ENCODE data around the gene TSN. TPM values are rescaled to one million over a fixed set of nuclear protein-coding genes. Genes with fewer than 3 reads are reported as not detected.

Gene TSN
- total RNA-seq, 2 donors from 2014 or later: 40.3 to 44.0 TPM

DNA sequence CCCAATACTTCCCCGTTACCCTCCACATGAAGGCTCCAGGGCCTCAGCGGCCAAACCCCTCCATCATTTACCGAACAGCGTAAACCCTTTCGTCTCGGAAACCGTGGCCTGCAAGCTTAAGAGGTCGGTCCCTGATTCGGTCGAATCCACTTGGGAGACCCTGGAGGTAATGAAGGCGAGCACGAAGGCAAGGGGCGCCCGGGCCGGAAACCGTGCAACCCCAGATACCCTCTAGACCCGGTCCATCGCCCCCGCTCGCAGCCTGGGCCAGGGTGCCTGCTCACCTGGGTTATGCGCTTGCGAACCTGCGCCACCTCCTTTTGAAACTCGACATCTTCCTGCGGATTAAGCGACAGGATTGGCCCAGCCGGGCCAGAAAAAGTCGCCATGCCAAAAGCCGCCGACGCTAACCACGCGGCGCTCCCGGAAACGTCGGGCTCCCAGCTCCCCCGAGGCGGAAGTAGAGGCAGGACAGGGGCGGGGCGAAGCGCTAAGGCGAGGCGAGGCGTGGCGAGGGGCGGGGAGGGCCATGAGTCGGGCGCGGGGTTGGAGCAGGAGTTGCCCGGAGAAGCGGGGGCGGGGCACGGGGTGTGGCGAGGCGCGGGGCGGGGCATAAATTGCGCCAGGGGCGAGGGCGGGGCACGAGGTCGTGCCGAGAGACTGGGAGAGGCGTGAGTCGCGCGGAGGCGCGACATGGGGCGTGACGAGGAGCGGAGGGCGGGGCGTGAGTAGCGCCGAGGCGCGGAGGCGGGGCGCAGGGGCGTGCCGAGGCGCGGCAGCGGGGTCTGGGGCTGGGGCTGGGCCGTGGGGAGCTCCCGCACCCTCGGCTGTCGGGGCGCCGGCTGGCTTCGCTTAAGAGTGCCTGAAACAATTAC, 18.8 kb upstream of the TSN start, which contains the start of gene NIFK:
TSS of gene NIFK (minus strand) at position 414 of the 875 bp plus-strand sequence. CDS start at position 389, 25 bp downstream.
- DNase-seq: peak; percentile 99 to 100
- ATAC-seq: peak; percentile 93
- intact Hi-C loops (cut with DNase I, micrococcal nuclease): no loop called here

DNA sequence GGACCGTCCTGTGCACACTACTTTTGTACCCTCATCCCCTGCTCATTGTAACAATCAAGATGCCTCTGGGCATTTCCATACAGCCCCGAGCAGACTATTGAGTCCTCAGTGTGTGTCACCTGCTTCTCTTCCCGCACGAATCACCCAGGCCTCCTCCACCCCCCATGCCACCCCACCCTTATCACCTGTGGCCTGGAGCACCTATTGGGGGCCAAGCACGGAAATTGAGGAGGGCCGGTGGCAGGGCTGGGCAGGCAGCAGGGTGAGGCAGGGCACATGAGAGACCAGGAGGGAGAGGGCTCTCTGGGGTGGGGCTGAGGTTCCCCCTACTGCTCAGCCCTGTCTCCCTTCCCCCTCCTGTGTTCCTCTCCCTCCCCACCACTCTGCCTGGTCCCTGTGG, 14.5 kb upstream of the TSN start:
- no peak for DNase-seq
- intact Hi-C loops (cut with DNase I, micrococcal nuclease): no loop called here
- ATAC-seq: no peak

DNA sequence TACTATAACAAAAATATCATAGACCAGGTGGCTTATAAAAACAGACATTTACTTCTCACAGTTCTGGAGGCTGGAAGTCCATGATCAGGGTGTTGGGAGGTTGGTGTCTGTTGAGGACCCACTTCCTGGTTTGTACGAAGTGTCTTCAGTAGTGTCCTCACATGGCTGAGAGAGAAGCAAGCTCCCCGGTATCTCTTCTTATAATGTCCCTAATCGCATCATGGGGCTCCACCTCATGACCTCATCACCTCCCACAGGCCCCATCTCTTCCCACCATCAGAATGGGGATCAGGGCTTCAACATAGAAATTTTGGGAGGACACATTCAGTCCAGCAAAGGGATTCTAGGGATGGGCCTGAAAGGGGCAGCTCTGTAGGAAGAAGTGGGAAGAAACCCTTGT, 14.0 kb upstream of the TSN start:
- intact Hi-C loops (cut with DNase I, micrococcal nuclease): no loop called here
- DNase-seq (no peak), ATAC-seq (no peak)

DNA sequence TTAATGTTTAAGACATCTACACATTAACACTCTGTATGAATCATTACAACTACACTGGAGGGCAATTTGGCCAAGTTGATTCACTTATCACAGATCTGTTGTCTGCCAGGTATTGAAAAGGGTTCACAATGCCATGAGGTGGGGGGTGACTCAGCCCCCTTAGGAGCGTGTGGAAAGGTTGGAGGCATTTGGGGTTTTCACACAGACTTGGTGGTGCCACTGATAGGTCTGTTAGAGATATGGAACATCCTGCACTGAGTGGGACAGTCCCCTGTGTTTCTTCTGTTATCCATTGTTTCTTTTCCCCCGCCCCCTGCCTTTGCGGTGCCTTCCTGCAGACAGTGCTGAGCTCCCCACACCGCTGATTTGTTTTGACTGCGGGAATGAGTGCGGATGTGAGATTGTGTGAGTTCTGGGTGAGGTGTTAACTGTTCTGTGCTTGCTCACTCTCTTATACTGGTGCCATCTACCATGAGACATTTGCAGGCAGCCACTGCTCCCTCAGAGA, 9.3 kb upstream of the TSN start:
- DNase-seq (no peak), ATAC-seq (no peak)
- intact Hi-C loops (cut with DNase I, micrococcal nuclease): no loop called here

DNA sequence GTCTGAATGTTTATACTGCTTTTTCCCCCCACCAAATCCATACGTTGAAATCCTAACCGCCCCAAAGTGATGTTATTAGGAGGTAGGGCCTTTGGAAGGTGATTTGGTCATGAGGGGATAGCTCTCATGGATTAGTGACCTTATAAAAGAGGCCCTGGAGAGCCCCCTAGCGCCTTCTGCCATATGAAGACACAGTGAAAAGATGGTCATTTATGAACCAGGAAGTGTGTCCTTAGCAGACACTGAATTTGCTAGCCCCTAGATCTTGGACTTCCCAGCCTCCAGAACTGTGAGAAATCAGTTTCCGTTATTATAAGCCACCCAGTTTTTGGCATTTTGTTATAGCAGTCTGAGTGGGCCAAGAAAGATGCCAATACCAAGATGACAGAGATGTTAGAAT, 7.2 kb upstream of the TSN start:
- DNase-seq (no peak), ATAC-seq (no peak)
- intact Hi-C loops (cut with DNase I, micrococcal nuclease): no loop called here

DNA sequence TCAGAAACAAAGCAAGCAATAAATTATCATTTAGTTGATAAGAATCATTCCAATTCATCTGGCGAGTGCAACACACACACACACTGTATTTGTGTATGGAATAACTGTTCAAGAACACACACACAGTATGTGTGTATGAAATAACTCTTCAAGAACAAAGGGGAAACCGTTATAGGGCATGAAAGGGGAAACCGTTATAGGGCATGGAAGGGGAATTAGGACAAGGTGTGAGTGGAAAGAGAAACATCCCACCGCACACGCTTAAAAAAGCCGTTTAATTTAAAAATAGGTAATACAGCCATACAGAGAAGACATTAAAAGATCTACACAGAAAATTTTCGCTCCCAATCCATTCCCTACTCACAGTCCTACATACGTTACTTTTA, 607 bp upstream of the TSN start:
- intact Hi-C loops (cut with DNase I, micrococcal nuclease): no loop called here
- no peak for ATAC-seq
- DNase-seq: no peak

DNA sequence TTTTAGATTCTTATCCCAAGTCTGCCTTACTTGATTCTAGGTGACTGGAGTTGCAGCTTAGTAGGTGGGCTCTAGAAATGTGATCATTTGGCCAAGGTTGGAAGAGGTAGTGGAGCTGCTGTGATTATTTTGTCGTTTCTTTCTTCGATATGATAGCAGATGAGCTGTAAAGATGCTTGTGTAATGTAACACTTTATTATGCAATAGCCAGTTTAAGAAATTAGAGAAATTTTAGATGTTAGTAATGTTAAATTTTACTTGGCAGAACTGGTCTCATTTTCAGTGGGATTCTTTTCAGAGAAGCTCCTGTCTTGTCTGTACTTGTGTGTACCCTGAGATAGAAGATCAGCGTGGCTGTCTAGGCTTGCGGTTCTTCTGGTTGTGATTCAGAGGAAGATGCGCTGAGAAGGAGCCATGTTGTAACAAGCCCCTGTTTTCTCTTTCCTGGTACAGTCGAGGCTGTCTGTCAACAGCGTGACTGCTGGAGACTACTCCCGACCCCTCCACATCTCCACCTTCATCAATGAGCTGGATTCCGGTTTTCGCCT, 9.3 kb downstream of the TSN start:
- ATAC-seq: no peak
- DNase-seq: no peak
- intact Hi-C loops (cut with DNase I, micrococcal nuclease): no loop called here

DNA sequence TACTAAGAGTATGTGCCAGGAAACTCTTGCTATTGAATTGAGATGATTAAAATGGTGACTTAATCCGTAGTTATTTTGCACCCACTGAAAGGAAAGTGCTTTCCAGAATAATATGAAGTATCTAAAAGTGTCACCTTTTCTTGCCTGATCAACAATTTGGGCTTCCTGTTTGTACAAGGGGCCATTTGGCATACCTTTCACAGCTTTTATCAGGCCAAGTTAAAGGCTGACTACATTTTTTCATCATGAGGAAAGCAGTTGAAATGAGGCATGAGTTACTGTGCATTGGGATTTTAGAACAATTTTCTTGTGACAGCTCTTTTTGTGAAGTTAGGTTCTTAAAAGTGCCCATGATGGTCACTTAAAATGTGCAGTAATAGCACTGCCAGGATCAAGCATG, 11.2 kb downstream of the TSN start:
- ATAC-seq: no peak
- intact Hi-C loops (cut with DNase I, micrococcal nuclease): no loop called here
- DNase-seq: no peak

DNA sequence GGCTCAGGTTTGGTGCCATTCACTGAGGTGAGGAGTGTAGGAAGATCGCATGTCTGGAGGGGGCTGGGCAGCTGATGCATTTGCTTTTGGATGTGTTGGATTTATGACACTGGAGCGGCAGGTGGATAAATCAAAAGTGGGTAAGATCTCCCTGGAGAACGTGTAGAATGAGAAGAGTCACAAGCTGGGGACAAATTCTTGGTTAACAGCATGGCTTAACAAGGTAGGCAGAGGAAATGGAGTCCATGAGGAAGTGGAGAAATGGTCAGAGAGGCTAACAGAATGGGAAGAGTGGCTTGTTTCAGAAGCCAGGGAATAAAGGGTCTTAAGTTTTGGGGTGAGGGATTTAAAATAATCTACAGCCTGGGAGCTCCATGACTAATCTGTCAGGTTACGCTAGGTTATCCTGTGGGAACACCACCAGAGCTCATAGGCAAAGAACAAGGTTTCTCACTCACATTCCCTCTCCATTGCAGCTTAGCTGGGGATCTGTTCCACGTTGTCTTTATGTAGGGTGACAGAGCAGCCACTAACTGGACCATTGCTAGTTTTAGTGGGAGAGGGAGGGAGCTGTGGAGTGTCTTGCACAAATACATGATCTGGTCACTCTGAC, 12.8 kb downstream of the TSN start:
- intact Hi-C loops (cut with DNase I, micrococcal nuclease): no loop called here
- no peak for DNase-seq
- ATAC-seq: no peak

DNA sequence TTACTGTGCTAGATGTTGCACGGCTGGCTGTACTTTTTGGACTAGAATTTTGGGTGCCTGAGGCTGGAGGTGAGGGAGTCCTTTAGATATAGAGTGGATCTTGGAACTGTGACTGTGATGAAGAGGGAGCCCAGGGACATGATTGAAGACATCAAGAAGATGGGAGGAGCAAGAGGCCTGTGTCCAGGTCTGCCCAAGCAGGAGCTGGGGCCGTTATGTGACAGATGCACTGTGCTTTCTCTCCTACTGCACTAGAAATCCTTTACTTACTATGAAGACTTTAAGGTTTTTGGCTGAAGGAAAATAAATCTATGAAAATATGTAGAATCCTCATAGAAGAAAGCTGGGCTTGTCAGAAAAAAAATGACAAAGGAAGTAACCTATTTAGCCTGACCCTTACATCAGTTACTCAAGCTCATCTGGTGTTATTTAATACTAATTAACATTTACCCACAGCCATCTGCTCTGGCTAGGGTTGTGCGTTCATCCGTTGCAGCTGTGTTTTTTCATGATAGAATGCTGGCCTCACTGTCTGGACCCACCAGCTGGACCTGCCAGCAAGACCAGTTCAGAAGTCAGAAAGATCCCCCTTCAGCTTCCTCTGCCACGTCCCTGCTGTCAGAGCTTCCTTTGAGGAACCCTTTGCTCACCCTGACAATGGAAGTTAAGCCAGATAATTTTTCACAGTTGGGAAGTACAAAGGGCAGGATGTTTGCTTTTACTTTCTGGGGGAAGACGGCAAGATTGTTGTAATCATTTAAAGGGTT, 16.7 kb downstream of the TSN start:
- DNase-seq (no peak), ATAC-seq (no peak)
- intact Hi-C loops (cut with DNase I, micrococcal nuclease): no loop called here

DNA sequence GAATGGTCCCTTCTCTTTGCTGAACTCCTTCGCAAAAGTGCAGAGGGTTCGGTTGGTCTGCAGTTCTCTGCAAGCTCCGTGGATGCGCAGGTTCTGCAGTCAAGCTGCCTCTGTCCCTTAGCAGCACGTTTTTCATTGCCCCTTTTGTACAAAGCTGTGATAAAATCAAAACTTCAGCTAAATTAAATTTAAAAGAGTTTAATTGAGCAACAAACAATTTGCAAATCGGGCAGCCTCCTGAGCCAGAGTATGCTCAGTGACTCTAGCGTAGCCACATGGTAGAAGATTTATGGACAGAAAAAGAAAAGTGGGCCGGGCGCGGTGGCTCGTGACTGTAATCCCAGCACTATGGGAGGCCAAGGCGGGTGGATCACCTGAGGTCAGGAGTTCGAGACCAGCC, 18.8 kb downstream of the TSN start:
- intact Hi-C loops (cut with DNase I, micrococcal nuclease): no loop called here
- ATAC-seq (no peak), DNase-seq (no peak)

DNA sequence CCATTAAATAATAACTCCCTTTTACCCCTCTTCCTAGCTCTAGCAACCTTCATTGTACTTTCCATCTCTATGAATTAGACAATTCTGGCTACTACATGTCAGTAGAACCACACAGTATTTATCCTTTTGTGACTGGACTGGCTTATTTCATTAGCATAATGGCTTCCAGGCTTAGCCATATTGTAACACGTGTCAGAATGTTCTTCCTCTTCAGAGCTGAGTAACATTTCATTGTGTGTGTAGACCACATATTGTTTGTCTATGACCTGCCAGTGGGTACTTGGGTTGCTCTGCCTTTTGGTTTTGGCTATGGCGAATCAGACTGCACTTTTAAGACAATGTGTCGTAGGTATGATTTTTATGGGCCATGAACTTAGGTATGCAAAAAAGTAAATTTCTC, 20.9 kb downstream of the TSN start:
- ATAC-seq (no peak), DNase-seq (no peak)
- intact Hi-C loops (cut with DNase I, micrococcal nuclease): no loop called here

DNA sequence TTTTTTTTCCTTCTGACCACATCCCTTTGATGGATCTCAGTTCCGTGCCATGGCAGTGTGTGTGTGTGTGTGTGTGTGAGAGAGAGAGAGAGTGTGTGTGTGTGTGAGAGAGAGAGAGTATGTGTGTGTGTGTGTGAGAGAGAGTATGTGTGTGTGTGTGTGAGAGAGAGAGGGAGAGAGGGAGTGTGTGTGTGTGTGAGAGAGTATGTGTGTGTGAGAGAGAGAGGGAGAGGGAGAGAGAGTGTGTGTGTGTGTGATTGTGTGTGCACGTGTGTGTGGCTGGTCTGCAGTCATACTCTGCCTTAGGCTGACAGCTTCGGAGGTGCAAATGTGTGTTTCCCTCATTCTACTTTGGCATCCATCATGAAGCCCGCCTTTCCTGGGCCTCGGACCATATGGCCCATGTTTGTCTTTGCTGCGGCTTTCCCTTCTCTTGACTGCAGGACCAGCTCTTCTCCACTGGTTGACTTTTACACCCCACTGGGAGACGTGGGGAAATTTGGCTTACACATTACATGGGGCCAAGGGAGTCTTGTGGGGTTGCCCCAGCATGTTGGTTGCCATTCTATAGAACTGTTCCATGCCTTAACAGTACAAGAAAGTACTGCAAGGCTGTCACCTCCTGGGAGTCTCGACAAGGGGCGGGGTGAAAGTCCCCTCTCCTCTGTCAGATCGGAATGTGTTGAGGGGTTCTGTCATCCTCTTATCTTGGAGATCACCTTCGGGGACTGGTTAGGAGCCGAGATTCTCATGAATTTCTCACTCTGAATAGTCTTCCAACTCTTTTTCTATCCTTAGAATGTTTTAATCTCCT, 21.6 kb downstream of the TSN start:
- intact Hi-C loops (cut with DNase I, micrococcal nuclease): no loop called here
- ATAC-seq (no peak), DNase-seq (no peak)

DNA sequence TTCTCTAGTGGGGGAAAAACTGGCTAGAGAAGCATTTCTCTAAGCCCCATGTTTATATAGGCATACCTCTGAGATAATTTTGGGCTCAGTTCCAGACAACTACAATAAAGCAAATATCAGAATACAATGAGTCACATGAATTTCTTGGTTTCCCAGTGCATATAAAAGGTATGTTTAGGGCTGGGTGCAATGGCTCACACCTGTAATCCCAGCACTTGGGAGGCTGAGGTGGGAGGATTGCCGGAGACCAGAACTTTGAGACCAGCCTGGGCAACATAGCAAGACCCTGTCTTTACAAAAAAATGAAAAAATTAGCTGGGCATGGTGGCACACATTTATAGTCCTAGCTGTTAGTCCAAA, 22.2 kb downstream of the TSN start:
- intact Hi-C loops (cut with DNase I, micrococcal nuclease): no loop called here
- DNase-seq: no peak
- ATAC-seq: peak; percentile 60

DNA sequence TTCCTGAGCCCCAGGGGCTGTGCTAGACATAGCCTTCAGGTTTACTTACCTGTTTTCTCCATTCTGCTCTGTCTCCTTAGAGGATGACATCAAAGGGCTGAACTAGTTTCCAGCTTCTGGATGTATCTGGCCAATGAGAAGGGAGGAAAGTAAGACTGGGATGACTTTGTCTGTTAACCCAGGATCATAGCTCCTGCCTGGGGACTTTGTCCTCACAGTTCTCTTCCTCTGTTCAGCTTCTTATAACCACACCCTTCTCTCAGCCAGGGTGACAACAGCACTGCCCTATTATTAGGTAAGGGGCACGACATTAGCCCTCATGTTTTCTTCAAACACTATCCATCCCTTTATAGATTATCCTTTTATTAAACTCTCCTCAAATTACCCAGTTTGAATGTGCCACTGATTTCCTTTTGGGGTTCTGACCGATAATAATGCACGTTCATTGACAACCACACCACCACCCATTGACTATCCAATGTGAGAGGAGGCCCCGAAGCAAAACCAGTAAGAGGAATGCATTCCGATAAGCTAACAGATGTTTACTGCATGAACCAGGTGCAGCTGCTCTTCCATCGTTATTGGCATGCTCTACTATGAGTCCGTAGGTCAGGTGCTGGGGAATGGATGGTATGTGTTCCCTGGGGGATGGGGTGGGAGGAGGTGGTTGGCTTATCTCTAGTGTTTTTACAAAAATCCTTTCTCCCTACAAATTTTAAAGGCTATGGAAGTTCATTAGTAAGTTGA, 23.5 kb downstream of the TSN start:
- intact Hi-C loops (cut with DNase I, micrococcal nuclease): no loop called here
- ATAC-seq (peak; percentile 90), DNase-seq (no peak)

DNA sequence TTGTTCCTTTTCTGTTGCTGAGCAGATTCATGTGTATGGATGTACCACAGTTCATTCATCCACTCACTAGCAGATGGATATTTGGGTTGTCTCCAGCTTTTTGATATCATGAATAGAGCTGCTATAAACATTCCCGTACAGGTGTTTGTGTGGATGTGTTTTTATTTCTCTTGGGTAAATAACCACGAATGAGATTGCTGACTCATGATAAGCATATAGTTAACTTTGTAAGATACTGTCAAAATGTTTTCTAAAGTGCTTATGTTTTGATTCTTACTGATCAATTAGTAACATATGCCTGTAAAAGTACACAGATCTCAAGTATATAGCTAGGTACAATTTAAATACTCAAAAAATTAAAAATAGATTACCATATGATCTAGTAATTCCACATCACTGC, 27.7 kb downstream of the TSN start:
- intact Hi-C loops (cut with DNase I, micrococcal nuclease): no loop called here
- ATAC-seq: no peak

DNA sequence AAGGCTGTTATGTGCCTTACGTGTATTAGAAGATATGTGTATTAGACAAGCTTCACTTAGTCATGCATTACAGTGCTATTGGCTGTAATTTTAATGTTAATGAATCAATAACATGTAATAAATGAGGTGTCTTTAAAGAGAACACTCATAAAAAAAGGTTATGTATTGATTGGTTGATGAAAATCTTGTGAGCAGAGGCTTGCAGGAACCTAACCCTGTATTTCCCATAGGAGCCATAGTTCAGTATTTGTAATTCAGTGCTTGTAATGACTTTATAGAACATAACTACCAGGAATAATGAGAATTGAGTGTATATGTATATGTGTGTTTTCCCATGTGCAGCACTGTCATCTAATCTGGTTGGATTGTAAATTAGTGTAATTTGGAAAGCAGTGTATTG, 33.2 kb downstream of the TSN start:
- intact Hi-C loops (cut with DNase I, micrococcal nuclease): no loop called here
- no peak for ATAC-seq
- DNase-seq: no peak

More for the DNA sequence above, 27.7 kb downstream of the TSN start:
- no peak for DNase-seq
